Epithelial cell of proximal tubule (primary cell): ENCODE data around the gene CLTB. TPM values are rescaled to one million over a fixed set of nuclear protein-coding genes. Genes with fewer than 3 reads are reported as not detected.
A peak's percentile ranks its signal among the peaks of the same experiment; 100 is the strongest.

Experiments
- DNase-seq: peaks from one replicate; pipeline ENCODE4 v3.0.0-alpha.2; 2011; ENCODE audit warnings: low read depth
- H3K4me3 ChIP-seq: 2 replicates; pipeline ENCODE4 v1.5.1; 2011; ENCODE audit warnings: low read depth, mild to moderate bottlenecking, low read length
- total RNA-seq: library from RNA; depleted of rRNA; stranded (reverse); fragments of >200 nt; gene quantifications from 2 replicates; pipeline ENCODE4 v1.2.3, GENCODE V29; 2015
- TF ChIP-seq, protein P1 (sequence below): conservative IDR thresholded peaks from 2 replicates; pipeline ENCODE4 v1.5.1; 2012; ENCODE audit warnings: low read depth, mild to moderate bottlenecking, low read length

The CLTB gene
- total RNA-seq, 1 donor from 2014 or later = 152 TPM

DNA sequence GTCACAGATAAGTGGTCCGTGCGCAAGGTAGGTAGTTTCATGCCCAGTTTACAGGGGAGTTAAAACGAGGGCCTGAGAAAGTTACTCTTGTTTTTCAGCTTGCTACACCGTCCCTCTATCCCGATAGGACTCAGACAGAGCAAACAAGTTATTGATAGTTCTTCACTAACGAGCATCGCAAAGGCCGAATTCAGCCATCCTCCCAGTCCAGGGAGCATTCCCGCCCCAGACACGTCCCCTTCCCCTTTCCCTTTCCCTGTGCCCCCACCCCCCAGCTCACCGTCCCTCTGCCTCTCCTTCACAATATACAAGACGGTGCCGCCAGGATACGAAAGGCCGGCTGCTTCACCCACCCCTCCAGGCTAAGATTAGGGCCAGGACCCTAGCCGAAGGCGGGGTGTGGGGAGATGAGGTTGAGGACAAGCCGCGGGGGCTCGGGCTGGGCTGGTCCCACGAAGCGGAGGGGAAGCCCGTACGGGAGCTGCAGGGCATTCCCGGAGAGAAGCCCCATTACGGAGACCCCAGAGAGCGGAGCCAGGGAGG, 55.4 kb downstream of the CLTB start:
- DNase-seq = no peak
- TF ChIP-seq, protein P1, sequence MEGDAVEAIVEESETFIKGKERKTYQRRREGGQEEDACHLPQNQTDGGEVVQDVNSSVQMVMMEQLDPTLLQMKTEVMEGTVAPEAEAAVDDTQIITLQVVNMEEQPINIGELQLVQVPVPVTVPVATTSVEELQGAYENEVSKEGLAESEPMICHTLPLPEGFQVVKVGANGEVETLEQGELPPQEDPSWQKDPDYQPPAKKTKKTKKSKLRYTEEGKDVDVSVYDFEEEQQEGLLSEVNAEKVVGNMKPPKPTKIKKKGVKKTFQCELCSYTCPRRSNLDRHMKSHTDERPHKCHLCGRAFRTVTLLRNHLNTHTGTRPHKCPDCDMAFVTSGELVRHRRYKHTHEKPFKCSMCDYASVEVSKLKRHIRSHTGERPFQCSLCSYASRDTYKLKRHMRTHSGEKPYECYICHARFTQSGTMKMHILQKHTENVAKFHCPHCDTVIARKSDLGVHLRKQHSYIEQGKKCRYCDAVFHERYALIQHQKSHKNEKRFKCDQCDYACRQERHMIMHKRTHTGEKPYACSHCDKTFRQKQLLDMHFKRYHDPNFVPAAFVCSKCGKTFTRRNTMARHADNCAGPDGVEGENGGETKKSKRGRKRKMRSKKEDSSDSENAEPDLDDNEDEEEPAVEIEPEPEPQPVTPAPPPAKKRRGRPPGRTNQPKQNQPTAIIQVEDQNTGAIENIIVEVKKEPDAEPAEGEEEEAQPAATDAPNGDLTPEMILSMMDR = no peak
- H3K4me3 ChIP-seq = peak overlapping the region; percentile 99

DNA sequence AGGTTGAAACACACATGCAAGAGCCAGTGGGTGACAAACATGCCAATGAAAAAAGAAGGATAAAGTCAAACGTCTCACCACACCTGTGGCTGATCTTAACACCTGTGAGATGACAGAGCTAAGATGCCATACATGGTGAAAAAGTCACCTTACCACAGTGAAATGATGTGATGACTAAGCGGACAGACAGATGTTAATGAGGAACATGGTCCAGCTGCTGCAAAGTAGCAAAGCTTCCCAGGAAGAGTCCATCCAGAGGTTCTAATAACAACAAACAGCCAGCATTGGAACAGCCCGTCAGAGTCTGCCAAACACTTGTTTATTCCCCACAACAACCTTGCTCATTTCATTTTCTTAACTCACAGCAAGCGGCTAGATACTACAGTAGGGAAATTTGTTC, 56.7 kb downstream of the CLTB start:
- DNase-seq = no peak
- H3K4me3 ChIP-seq = peak overlapping the region; percentile 99
- TF ChIP-seq, protein P1 = no peak

DNA sequence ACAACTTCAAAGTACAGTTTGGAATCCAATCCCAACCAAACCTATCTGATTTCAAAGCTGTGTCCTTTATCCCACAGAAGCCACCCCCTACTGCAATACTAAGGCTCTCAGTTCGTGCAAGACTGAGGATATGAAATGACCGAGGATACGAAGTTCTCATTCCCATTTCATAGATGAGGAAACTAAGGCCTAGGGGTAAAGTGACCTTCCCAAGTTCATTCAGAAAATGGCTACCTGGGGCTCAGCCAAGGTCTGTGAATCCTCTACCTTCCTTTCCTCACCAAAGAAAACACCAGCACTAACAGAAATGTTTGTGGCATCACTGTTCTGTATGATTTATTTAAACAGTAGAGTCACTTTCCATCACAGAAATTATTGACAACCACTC, 60.2 kb downstream of the CLTB start:
- TF ChIP-seq, protein P1 = no peak
- no peak overlapping the region for H3K4me3 ChIP-seq
- no peak for DNase-seq

DNA sequence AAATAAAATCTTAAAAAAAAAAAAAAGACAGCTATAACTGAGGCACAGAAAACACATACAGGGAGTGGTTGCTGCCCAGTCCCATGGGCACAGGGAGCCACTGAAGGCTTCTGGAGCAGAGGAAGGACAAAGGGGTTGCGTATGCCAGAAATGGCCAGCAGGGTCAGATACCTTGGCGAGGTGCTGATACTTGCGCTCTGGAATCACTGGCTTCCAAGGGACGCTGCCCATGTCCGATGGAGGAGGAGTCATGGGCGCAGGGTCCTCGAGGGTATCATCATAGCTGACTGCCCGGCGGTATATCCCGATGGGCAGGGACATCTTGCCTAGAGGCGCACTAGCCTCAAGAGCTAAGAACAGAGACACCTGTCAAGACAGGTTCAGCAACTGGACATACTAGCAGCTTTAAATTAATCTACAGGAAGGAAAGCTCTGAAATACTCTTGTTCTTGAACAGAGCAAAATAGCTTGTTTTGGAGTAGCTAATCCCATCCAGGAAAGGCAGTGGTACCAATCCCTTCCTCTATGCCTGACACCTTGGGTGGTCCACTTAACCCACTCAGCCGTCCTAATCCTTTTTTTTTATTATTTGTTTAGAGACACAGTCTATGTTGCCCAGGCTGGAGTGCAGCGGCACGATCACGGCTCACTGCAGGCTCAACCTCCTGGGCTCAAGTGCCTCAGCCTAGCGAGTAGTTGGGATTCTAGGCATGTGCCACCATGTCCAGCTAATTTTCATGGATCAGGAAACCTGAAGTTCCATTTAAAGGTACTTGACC, 60.8 kb downstream of the CLTB start:
- TF ChIP-seq, protein P1 = no peak
- no peak for DNase-seq

DNA sequence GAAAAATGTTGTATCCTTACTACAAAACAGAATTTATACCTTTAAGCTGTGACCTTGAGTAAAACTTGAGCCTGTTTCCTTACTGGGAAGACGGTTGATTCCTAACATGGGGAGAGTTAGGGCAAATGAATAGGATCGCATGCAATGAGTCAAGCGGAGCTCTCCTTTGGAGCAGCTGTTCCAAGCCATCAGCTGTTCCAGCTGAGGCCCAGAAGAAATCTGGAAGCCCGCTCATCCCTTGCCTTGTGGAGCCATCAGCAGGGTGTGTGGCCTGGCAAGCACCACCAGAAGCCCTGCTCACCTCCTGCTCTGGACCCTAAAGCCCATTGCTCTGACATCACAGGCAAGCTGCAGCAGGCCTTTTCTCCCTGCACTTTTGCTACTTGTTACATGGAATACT, 62.8 kb downstream of the CLTB start:
- DNase-seq = no peak
- TF ChIP-seq, protein P1 = no peak

More for the DNA sequence above, 60.8 kb downstream of the CLTB start:
- no peak overlapping the region for H3K4me3 ChIP-seq

DNA sequence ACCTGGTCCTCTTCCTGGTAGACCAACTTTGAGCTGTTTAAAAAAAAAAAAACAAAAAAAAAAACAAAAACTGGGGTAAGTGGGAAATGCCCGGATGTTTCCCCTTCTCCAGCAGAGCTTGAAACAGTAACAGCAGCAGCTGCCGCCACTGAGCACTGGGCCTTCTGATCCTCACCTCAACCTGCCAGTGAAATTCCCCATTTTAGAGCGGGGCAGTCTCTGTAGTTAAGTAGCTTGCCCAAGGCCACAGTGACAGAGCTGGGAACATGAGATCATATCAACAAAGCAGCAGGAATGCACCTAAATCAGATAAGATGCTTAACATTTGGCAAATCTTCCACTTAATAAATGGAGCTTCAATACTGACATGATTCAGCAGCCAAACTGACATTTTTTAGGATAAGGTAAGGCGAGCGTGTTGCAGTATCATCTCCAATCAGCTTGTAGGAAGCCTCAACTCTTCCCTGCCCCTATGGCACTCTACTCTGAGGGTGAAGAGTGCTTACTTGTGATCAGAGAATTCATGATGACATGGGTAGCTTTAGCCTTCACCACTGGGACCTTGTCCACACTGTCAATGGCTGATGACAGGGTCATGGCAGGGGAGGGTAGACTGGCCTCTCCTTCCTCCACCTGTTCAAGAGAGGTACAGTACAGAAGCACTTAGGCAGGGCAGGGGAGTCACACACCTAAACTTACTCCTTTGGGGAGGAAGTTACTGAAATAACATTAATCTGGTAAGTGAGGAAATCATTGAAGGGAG, 64.0 kb downstream of the CLTB start:
- no peak for DNase-seq
- H3K4me3 ChIP-seq = no peak overlapping the region
- TF ChIP-seq, protein P1 = no peak

More for the DNA sequence above, 62.8 kb downstream of the CLTB start:
- no peak overlapping the region for H3K4me3 ChIP-seq
